GM19438 (cell line): Measurements from ENCODE around the gene ABCC1.

Experiments
- ATAC-seq: cut with Tn5 transposase; IDR thresholded peaks from one replicate; pipeline ENCODE4 v1.9.1; 2021; ENCODE audit warnings: low read depth; ENCODE audit not compliant: unreplicated experiment

ABCC1 gene

DNA sequence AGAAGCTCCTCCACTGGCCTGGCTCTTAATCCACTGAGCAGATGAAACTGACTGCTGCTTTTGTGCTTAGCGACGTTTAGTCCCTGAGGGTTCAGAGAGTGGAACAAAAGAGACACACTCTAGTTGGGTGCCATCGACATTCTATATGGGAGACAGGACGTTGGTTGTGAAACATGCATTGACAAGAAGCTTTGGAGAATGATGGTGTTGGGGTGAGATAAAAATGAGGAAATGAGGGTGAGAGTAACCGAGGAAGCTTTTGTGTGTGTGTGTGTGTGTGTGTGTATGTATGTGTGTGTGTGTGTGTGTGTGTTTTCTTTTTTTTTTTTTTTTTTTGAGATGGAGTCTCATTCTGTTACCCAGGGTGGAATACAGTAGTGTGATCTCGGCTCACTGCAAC is 89.5 kb downstream of the ABCC1 start:
- ATAC-seq, result no peak

DNA sequence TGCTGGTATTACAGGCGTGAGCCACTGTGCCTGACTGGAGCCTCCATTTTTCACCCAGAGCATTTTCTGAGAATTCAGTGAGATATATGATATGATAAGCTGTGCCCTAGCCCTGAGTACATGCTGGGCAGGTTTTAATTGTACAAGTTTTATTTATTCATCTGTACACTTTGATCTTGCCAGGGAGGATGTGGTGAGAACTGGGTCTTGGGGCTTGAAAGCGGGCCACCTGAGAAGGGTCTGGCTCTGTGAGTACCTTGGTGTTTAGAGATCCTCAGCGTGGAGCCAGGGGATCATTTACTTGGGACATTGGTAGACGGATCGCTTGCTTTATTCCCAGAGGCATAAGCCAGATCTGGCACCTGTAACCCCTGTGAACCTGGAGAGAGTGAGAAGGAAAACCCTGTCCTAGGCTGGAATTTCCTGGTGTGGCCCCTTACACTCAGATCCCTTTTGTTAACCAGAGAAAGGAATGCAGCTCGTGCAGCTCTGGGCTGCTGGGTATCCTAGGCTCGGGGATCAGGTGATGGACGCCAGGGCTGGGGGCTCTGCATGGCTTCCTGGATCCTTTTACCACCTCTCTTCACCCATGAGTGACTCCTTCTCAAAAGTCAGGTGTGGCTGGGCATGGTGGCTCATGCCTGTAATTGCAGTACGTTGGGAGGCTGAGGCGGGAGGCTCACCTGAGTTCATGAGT is 91.9 kb downstream of the ABCC1 start:
- no peak for ATAC-seq

DNA sequence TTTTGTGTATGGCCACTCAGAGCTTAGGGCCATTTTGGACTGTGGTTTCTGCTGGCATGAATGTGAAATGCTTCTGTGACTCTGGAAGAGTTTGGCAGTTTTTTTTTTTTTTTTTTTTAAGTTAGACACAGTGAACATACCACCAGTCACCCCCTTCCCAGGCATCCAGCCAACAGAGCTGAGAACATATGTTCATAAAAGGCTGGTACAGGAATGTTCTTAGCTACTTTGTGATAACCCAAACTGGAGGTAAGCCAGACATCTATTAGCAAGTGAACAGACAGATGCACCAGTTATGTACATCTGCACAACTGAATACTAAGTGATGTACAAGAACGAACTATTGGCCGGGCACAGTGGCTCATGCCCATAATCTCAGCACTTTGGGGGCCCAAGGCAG is 92.7 kb downstream of the ABCC1 start:
- no peak for ATAC-seq

DNA sequence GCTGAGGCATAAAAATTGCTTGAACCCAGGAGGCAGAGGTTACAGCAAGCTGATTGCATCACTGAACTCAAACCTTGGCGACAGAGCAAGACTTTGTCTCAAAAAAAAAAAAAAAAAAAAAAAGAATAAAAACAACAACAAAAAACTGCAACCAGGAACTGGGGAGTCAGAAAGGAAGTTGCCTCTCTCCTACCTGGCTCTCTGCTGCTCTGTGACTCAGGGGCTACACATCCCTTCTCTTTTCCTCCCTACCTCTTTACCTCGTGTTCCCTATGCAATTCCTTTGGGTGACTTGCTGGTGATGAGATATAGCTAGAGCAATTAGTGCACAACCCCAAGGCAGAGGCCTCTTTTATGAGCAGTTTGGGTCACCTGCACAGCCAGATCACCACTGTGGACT is 95.9 kb downstream of the ABCC1 start:
- no peak for ATAC-seq

DNA sequence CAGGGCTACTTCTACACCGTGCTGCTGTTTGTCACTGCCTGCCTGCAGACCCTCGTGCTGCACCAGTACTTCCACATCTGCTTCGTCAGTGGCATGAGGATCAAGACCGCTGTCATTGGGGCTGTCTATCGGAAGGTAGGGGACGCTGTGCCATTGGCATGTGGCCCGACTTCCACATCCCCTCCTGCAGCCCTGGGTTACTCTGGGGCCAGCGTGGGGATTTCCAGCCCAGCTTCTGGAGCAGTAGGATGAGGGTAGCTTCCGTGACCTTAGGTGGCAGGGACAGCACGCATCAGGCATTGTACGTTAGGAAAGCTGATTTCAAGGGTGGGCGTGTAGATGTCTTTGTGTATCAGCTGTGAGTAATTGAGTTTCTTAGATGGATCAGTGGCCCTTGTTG is 96.5 kb downstream of the ABCC1 start:
- no peak for ATAC-seq

DNA sequence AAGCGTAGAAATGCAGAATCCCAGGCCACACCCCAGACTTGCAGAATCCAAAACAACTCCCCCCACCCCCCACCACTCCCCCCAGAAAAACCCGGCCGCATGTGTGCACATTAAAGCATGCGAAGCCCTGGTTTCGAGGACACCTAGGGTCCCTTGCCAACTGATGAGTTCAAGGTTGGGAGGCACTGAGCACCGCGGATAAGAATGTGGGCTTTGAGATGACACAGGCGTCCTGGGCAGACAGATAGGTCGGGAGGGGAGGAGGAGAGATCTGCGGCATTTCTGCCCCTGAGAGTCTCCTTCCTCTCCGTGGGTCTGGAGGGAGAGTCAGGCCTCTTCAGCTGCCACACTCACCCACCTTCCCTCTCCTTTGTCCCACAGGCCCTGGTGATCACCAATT is 98.3 kb downstream of the ABCC1 start:
- no peak for ATAC-seq

DNA sequence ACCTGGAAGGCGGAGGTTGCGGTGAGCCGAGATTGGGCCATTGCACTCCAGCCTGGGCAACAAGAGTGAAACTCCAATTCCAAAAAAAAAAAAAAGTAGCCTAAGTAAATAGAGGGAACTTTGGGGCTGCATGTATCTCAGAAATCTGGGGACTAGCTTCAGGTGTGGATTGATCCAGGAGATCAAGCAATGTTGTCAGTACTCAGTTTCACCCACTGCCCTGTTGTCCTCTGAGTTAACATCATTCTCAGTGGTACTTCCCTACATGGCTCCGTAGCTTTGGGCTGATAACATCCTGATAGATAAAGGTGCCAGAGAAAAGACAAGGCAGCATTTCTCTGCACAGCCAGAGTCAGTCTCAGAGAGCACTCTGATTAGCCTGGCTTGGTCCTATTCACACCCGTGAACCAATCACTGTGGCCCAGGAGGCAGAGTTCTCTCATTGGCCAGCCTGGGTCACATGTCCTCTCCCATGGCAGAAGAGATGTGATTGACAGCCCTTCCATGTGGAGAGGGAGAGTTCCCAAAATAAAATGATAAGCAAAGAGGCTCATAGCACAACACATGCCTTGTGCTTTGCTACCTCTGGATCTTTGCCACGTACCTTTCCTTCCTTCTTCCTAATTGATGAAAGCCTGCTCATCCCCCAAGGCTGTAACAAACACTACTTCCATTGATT is 99.6 kb downstream of the ABCC1 start:
- no peak for ATAC-seq

DNA sequence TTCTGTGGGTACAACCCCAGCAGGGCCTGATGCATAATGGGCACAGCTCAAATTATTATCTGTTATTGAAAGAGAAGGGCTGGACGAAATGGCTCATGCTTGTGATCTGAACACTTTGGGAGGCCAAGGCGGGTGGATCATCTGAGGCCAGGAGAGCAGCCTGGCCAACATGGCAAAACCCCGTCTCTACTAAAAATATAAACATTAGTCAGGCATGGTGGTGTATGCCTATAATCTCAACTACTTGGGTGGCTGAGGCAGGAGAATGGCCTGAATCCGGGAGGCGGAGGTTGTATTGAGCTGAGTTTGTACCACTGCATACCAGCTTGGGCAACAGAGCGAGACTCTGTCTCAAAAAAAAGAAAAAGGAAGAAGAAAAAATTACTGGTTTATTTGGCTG is 100.7 kb downstream of the ABCC1 start:
- ATAC-seq, result no peak

DNA sequence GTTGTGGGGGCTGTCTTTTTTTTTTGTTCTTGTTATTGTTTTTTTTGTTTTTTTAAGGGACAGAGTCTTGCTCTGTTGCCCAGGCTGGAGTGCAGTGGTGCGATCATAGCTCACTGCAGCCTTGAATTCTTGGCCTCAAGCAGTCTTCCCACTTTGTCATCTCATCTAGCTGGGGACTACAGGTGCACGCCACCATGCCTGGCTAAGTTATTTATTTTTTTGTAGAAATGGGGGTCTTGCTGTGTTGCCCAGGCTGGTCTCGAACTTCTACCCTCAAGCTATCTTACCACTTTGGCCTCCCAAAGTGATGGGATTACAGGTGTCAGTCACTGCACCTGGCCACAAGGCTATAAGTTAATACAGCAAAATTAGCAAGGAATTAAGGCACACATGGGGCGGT is 101.7 kb downstream of the ABCC1 start:
- ATAC-seq, result no peak

DNA sequence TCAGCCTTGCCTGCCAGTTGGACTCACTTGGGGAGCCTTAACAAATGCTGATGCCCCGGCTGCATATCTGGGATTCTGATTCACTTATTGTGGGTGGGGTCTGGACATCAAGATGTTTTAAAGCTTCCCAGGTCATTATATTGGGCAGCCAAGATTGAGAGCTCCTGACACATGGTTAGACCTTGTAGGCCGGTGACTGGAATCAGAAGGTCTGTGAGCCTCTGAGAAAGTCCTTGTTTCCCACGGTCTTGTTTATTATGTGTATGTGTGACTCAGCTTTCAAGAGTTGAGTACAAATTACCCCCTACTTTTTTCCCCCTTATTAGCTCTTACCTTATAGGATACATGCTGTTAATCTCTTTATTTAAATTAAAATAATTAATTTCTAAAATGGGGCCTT is 103.5 kb downstream of the ABCC1 start:
- no peak for ATAC-seq

DNA sequence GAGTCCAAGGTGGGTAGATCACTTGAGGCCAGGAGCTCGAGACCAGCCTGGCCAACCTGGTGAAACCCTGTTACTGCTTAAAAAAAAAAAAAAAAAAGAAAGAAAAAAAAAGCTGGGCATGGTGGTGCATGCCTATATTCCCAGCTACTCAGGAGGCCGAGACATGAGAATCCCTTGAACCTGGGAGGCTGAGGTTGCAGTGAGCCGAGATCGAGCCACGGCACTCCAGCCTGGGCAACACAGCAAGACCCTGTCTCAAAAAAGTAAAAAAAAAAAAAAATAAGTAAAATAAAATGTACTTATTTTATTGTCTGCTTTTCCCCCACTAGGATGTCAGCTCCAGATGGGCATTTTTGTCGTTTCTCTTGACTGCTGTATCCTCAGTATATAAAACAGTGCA is 107.7 kb downstream of the ABCC1 start:
- ATAC-seq, result no peak

DNA sequence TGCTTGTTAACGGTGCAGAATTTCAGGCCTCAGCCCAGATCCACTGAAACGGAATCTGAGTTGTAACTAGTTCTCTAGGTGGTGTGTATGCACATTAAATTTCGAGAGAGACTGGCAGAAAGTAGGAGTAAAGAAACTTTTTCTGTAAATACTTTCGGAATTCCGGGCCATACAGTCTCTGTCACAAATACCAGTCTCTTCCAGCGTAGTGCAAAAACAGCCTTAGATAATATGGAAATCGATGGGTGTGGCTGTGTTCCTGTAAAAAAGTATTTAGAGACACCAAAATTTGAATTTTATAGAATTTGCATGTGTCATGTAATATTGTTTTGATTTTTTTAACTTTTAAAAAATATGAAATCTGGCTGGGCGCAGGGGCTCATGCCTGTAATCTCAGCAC is 109.7 kb downstream of the ABCC1 start:
- no peak for ATAC-seq

DNA sequence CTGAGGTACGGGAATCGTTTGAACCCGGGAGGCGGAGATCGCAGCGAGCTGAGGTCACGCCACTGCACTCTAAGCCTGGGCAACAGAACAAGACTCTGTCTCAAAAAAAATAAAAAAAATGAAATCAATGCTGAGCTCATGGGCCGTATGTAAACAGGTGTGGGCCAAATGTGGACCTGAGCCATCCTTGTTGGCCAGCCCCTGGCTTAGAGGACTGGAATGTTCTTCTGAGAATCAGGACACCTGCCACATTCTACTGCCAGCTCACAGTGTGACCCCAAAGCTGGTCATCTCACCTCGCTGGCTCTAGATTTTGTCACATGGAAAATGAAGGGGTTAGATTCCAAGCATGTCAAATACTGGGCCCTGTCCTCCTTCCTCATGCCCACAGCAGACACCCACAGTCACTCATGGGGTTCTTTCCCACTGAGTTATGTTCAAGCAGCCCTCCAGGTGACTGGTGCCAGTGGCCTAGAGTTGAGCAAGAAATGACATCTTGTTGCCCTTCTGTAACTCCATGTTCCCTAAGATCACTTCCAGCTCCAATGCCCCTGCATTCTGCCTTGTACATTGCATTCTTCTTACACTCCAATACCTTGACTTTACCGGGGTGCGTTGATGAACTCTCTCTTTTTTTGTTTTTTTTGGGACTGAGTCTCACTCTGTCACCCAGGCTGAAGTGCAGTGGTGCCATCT is 110.6 kb downstream of the ABCC1 start:
- no peak for ATAC-seq

DNA sequence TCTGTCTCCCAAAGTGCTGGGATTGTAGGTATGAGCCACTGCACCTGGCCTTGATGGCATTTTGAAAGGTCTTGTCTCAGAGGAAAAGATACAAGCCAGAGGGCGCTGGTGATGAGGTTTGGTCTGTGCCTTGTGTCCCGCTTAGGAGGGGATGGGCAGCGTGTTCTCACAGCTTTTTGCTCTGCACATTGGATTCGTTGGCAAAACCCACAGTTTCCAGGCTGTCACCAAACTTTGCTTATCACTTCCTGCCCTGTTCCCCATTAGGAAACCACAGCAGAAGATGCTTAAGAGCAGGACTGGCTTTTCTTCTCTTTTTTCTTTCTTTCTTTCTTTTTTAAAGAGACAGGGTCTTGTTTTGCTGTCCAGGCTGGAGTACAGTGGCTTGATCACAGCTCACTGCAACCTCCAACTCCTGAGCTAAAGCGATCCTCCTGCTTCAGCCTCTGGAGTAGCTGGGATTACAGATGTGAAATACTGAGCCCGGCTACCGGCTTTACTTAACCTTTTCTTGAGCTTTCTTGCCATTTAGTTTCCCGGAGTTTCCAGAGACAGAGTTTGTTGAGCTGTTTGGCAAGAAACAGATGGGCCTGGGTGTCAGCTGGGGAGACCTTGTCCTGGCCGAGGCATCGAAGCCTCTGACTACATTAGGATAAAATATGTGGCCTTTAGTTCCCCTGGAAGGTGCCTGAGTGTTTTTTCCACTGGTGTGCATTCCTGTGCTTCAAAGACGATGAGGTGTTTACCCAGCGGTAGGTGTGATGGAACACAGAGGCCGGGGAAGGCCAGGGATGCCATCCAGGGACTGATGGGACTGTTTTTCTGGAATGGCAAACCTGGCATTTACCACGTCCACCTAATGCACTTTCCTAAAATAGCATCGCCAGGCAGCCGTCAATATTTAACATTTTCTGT is 112.9 kb downstream of the ABCC1 start:
- ATAC-seq, result no peak

DNA sequence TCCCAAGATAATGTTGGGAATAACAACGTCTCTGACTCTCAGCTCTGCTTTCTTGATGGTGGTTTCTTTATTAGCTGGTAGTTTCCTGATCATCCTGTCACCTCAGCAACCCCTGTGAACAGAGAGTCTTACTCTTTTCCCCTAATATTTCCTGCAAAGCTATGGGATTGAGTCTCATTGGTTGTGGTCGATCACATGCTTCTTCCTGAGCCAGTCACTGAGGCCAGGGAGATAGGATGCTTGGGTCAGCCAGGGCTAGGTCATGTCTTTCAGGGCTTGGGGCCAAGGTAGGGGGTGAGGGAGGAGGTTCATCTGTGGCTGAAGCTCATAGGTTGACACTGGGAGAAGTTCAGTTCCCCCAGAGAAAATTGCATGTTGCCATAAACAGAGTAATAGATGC is 114.3 kb downstream of the ABCC1 start:
- no peak for ATAC-seq

DNA sequence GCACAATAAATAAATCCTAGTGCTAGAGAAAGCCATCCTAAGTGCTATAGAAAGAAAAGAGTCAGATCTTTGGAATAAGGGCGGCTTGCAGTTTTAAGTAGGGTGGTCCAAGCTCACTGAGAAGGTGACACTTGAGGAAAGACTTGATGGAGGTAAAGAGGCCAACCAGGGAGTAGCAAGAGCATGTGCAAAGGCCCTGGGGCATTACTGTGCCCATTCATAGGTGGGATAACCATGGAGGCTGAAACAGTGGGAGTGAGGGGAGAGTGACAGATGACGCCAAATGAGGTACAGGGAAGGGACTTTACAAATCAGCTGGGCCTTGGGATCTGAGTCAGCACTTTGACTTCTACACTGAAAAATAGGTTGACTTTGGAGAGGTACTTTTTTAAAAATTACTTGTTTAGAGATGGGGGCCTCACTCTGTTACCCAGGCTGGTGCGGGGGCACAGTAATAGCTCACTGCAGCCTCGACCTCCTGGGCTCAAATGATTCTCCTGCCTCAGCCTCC is 115.5 kb downstream of the ABCC1 start:
- ATAC-seq, result no peak

DNA sequence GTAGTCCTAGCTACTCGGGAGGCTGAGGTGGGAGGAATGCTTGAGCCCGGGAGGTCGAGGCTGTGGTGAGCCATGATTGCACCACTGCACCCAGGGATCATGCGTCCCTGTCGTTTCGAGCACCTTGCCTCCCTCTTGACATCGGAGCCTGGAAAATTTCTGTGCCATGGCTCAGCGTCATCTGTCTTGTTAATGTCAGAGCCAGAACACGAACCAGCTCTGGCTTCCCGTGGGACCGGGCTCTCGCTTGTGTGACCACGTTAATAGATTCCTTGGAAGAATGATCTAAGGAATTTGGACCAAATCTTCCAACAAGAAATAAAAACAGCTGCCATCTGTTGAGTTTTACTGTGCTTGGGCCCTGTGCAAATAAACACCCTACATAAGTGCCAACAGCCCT is 117.7 kb downstream of the ABCC1 start:
- ATAC-seq, result no peak

DNA sequence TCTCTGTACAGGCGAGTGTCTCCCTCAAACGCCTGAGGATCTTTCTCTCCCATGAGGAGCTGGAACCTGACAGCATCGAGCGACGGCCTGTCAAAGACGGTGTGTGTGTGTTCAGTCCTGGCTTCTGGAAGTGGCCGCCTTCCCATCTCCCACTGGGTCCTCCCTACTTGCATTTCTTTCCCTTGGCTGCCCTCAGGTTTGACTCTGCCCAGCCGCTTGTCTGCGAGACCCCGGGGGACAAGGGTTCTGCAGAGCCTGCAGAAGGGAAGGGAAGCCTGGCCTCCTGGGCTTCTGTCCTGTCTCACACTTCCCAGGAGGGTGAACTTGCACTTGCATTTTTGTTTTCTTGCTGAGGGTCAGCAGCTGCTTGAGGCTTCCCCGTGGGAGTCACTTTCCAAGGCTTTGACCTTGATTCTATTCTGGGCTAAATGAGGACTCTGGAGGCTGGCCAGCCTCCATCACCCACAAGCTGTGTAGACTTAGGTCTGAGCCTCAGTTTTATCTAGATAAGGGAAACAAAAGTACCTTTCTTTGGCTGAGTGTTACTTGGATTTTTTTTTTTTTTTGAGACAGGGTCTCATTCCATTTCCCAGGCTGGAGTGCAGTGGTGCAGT is 122.3 kb downstream of the ABCC1 start:
- no peak for ATAC-seq

DNA sequence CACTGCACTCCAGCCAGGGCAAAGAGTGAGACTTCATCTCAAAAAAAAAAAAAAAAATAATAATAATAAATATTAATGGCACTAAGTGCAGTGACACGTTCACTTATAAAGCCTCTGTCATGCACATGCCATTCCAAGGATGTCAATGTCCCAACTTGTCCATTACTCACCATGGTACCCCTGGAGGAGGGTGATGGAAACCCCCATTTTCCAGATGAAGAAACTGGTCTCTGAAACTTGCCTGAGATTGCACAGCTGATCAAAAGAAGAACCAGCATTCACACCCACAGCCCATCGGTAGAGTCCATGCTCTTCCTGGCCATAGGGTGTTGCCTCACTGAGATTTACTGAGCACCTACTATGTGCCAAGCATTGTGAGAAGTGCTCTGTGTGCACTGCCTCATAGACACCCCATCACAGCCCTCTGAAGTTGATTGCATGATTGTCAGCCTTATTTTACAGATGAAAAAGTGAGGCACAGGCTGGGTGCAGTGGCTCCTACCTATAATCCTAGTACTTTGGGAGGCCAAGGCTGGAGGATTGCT is 123.7 kb downstream of the ABCC1 start:
- no peak for ATAC-seq
